ENCODE measurements around the gene CLASP1.
"Not testable (repeated sequence)": the region's sequence is repeated elsewhere in the genome, so short reads cannot be mapped to it uniquely, and the experiment has no call there.

Gene CLASP1

DNA sequence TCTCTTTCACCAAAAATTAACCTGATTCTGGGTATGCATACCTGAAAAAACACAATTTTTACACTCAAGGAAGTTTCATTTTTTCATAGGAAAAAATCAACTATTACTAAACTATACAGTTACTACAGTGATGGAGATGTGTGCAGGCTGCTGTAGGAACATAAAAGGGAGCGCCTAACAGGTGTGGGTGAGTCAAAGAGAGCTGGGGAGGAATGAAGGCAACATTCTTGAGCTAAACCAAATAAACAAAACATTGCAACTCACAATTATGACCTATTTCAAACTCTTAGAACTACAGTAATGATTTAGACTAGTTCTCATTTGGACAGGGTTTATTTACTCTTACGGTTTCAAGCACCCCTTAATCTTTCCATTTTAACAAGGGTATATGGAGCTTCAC is 13.4 kb upstream of the CLASP1 start:
- no peak for DNase-seq (ENCODE audit: low read depth in 2 of 2)

DNA sequence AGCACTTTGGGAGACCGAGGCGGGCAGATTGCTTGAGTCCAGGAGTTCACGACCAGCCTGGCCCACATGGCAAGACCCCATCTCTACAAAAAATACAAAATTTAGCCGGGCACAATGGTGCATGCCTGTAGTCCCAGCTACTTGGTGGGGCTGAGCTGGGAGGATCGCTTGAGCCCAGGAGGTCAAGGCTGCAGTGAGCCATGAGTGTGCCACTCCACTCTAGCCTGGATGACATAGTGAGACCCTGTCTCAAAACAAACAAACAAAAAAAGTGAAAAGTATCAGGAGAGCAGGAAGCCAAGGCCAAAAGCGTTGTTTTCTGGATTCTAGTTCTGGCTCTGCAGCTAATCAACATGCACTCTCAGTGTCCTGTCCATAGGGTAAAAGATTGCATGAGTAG is 10.7 kb upstream of the CLASP1 start:
- no peak for DNase-seq (ENCODE audit: low read depth in 2 of 2)

DNA sequence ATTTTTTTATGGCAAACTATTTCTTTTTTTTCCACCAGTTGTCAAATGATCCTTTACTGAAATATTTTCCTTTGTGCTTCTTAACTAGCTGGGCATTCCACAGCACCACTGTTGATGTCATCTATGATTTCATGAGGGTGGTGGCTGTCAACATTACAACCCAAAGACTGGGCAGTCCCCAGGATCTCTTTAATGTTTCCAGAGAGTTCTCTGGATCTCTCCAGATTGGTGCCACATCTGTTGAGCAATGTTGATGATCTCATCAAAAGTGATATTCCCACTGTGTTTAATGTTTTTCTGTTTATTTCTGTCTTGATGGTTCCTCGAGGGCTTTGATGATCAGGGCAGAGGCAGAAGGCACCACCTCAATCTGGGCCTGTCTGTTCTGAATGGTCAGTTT is 9.1 kb upstream of the CLASP1 start:
- not testable (repeated sequence) for DNase-seq (ENCODE audit: low read depth in 2 of 2)

DNA sequence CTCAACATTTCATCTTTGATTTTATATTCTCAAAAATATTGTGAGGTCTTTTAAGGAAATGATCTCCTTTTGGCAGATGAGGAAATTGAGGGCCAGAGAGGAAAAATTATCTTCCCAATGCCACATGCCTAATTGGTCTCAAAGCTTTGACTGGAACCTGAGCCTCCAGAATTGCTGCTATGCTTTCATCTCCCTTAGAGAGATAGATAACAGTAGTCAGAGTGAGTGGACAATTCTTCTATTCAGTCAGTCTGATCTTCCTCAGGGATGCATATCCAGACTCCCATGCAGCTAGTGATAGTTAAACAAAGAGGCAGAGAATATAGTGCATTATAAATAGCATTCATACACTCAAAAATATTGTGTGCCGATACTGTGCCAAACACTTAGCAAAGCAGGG is 3.8 kb upstream of the CLASP1 start:
- DNase-seq (ENCODE audit: low read depth in 2 of 2), result no peak

DNA sequence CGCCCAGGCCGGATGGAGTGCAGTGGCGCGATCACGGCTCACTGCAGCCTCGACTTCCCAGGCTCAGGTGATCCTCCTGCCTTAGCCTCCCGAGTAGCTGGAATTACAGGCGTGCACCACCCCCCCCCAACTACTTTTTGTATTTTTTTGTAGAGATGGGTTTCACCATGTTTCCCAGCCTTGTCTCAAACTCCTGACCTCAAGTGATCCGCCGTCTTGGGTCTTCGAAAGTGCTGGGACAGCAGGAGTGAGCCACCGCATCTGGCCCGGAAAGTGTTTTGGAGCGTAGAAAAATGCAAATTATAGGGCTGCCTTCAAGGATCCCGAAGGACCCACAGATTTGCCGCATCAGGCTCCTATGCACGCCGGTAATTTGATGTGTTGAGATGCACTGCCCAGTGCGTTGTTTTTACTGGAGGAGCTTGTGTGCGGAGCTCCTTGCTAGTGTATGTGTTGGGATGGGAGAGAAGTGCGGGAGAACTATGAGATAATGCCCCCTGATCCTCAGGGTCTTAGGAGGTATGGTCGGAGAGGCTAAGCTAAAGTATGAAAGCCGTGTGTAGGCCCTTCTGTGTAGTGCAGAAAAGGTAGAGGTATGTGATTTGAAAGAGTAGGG is 1.2 kb upstream of the CLASP1 start:
- no peak for DNase-seq (ENCODE audit: low read depth in 2 of 2)

DNA sequence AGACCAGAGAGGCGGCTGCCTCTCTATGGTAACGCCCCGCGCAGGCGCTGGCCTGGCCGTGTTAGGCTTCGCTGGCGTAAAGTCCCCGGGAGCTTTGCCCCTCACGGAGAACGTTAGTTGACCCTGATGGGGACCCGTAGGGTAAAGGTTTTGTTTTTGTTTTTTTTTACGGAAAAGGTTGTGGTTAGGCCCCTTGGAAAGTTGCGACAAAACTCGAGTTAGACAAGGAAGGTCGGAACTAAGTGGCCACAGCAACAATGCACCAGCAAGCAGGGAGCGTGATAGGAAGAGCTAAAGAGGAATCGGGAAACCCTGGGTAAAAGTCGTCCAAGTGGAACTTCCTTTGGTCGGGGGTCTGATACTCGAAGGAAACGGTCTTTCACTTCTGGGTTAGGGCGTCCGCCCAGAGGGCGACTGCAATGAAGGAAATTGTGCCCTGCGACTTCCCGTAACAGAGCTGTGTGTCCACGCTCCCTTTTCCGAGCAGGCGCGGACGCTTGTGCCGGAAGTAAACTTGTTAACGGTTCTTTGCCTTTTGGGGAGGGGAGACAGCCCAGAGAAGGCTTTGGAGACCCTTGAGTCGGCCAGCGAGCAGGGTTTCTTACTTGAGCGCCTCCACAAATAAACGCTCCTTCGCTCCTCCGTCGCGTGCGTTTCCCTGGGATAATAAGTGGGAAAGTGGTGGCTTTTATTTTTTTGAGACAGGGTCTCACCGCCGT is 493 bp upstream of the CLASP1 start:
- DNase-seq (ENCODE audit: low read depth in 2 of 2), result peak; percentile 93 to 95

DNA sequence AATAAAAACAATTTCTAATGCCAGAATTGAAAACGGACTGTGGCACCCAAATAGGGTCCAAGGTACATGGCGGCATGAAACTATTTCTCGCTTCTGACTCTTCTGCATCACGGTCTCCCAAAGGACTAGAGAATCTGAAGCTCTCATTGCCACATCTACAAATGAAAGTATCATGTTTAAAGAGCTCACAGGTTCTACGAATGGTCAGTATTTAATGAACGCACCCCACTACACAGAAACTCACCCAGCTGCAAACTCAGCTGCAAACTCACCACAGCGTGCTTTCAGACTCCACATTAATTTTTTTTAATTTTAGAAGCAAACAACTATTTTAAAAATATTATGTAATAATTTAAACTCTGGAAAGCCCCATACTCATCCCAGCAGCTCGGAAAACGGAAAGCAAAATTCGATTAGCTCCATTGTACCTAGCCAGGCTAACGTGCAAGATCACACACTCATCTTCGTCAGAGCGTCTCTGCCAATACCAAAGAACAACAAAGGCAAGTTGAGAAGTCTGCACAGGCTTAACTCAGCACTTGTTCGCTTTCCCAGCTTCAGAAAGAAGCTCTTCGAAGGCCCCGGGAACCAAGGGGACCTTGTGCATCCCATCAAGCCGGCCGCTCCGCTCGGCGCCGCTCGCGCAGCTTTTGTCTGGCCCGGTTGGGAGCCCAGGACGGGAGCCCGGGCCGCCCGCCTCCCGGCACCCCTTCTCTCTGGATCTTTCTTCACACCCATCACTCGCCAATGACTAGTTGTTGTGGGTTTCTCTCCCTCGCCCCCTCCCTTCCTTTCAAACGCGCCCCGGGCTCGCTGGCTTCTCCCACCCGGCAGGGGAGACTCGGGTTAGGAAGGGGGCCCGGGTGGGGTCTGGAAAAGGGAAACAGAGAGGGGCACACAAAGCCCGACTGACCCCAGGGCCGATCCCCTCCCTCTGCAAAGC is 785 bp downstream of the CLASP1 start:
- peak in 1 of 2 donors; percentile 17 for DNase-seq (ENCODE audit: low read depth in 2 of 2)

DNA sequence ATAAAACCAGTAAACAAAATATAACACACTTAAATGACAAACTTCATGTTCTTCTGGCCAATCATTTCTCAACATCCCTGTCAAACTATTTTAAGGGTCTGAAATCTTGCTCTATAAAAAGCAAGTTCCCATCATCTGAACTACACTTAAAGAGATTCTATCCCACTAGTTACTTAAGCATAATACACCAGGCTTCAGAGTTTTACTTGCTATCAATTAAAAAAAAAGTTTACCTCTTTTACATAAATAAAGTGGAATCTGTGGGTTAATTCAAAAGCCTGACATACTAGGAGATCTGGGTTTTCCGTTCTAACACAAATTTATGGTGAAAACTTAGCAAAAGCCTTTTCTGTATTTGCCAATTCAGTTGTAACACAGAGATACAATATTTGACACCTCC is 1.9 kb downstream of the CLASP1 start:
- no peak for DNase-seq (ENCODE audit: low read depth in 2 of 2)

DNA sequence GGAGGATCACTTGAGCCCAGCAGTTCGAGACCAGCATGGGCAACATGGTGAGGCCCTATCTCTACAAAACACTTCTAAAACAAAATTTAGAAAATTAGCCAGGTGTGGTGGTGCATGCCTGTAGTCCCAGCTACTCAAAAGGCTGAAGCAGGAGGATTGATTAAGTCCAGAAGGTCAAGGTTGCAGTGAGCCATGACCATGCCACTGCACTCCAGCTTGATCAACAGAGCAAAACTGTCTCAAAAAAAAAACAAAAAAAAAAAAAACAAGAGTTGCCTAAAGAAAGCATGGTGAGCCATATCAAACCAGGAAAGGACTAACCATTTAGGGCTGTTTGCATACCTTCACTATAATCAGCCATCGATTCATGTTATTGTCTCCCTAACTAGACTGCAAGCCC is 4.5 kb downstream of the CLASP1 start:
- no peak for DNase-seq (ENCODE audit: low read depth in 2 of 2)

DNA sequence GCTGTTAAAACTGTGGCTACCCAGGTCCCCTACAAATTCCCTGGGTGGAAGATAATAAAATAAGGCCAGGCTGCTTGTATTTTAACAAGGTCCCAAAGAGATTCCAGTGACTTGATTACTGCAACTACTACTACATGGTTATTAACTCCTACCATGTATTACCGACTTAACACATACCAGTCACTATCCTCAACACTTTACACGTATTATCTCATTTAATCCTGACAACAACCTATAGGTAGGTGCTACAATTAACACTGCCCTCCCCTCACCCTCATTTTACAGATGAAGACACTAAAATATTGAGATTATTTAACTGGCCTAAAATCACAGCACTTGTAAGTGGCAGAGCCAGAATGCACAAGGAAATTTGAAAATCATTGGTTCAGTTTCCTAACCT is 5.4 kb downstream of the CLASP1 start:
- DNase-seq (ENCODE audit: low read depth in 2 of 2), result no peak

DNA sequence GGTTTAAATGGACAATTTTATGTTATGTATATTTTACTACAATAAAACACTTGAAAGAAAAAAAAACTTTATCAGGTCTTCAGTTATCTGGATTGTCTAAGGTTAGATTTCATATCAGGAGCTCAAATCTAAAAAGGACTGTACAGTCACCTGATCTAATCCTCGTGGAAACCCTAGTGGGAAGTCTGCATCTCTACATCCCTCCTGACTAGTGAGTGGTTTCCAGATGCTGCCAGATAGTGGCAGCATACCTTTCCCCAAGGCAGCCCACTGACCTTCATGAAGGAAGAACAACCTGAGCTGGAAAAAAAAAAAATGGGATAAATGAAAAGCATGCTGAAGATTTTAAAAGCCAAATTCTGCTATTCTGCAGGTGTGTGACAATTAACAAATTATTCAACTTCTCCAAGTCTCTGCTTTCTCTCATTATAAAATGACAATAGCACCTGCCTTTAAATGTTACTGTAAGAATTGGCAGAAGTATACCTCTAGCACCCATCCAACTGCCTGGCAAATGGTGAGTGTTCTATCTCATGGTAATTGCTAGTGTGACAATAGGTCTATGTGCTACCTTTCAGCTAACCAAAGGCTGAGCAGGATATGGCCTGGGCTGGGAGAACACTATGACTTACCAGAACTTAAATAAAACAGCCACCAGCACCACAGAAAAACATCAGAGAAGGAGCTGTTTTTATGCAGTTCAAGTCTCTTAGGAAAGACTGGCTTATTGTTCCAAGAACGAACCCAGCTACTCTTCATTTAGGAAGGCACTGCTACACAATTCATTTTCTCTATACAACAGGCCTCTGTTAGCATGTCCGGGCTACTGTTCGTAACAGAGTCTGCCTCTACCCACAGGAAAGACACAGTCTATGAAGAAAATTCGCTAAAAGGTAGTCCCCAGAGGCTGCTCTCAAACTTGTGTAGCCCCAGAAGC is 8.6 kb downstream of the CLASP1 start:
- no peak for DNase-seq (ENCODE audit: low read depth in 2 of 2)

DNA sequence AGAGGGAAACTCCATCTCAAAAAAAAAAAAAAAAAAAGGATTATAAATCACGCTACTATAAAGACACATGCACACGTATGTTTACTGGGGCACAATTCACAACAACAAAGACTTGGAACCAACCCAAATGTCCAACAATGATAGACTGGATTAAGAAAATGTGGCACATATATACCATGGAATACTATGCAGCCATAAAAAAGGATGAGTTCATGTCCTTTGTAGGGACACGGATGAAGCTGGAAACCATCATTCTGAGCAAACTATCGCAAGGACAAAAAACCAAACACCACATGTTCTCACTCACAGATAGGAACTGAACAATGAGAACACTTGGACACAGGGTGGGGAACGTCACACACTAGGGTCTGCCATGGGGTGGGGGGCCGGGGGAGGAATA is 9.4 kb downstream of the CLASP1 start:
- DNase-seq (ENCODE audit: low read depth in 2 of 2), result not testable (repeated sequence)

DNA sequence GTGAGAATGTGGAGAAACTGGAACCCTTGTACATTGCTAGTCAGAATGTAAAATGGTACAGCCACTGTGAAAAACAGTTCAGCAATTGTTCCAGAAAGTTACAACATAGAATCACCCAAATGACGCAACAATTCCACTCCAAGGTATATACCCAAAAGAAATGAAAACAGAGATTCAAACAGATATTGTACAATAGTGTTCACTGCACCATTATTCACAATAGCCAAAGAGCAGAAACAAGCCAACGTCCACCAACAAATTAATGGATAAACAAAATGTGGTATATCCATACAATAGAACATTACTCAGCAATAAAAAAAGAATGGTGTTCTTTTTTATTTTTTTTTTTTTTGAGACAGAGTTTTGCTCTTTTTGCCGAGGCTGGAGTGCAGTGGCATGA is 10.9 kb downstream of the CLASP1 start:
- no peak for DNase-seq (ENCODE audit: low read depth in 2 of 2)

DNA sequence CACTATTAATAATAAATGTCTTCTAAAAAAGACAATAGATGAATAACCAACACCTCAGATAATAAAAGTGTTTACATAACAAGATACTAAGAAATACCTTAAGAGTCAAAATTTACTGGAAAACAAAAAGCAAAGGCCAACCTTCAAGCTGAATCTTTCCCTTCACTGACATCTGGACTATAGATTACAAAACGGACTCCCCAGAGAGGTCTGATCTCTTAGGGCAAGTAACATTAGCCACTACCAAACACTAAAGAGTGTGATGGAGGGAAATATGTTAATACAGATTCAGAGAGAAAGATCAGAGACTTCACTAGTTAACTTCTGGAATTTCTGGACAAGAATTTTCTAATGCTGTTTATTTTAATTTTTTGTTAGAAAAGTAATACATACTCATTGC is 13.9 kb downstream of the CLASP1 start:
- DNase-seq (ENCODE audit: low read depth in 2 of 2), result no peak

DNA sequence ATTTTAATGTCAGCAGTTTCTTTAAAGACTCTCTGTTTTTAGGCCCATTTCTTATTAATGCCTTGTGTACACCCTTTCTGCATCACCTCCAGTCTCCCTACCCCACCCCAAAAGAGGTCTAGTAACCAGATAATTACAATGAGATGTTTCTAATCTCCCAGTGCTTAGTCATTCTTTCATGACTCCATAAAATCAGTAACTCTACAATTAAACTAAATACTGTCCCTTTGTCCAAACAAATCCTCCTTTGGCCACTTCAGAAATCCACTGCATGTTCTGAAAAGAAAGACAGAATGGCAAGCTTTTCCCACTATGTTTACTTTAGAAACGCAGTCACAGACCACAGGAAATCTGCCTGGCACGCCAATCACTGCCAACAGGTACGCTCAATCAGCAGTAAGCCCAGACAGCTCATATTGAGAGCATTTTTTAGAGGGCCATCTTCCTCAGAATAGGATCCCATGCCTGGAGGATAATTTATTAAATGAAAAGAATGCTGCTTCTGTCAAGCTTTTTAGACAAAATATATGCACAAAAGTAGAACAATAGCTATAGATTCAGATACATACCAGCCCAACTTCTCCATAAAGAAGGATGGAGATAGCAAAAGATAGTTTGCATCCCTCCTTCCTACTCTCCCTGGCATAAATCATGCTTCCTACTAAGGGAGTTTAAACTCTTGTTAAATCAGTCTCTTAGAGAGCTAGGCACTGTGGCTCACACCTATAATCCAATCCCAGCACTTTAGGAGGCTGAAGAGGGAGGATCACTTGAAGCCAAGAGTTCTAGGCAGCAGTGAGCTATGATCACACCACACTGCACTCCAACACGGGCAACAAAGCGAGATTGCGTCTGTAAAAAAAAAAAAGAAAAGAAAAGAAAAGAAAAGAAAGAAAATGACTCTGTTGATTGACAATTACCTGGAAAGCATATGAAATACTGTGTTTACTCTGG is 14.6 kb downstream of the CLASP1 start:
- DNase-seq (ENCODE audit: low read depth in 2 of 2), result no peak

DNA sequence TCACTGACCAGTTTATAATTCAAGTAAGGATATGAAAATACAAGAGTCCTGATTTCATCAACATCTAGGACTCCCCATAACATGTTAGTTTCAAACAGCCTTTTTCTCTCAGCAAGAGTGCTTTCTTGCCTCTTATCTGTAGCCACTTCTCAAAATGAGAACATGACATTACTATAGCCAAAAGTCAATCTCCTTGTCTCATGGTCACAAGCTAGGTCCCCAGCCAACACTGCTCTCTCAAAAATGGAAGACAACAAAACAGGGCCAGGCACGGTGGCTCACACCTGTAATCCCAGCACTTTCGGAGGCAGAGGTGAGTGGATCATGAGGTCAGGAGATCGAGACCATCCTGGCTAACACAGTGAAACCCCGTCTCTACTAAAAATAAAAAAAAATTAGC is 15.8 kb downstream of the CLASP1 start:
- no peak for DNase-seq (ENCODE audit: low read depth in 2 of 2)

DNA sequence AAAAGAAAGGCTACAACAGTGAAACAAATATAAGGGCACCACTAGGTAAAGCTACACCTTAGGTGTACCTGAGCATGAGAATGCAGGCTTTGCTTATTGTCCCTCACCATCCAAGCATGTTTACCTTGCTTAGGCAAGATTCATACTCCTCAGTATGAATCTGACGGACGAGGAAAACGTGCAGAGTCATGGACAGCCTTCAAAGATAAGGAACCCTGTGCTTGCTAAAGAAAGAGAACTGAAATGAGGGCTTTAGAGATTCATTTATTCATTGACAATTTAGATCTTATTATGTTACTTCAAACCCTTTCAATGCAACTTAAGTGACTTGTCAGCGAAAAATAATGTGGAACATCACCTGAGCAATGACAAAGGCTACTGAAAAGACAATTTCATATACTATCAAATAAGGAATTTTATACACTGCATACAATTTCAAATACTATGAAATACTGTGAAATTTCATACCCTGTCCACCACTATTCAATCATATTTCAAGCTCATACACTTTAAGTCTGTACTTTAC is 21.7 kb downstream of the CLASP1 start:
- DNase-seq (ENCODE audit: low read depth in 2 of 2), result no peak

DNA sequence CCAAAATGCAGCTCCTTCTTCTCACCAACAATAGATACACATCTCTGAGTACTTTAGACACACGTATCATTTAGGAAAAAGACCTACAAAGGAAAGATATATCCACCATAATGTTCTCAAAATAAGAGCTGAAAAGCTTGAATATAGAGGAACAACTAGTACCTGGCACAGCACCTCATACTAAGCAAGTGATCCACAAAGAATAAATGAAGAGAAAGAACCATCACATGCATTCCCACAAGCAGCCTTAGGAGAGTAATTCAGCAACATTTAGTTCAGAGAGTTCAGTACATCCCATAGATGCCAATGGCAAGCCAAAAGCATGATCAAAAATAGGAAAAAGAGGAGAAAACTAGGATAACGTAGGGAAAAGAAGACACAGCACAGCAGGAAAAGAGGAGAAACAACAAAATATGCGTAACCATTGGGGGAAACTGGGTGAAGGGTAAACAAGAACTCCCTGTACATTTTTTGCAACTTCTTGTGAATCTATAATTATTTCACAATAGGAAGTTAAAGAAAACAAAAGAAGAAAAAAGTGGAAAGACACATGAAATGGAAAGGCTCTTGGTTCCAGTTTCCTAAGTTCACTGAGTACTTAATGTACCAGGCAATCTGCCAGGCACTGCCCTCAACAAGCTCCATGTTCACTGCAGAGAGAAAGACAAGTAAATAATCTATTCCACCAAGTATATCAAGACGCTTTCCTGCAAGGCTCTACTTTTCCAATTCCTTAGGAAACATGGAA is 22.3 kb downstream of the CLASP1 start:
- no peak for DNase-seq (ENCODE audit: low read depth in 2 of 2)

DNA sequence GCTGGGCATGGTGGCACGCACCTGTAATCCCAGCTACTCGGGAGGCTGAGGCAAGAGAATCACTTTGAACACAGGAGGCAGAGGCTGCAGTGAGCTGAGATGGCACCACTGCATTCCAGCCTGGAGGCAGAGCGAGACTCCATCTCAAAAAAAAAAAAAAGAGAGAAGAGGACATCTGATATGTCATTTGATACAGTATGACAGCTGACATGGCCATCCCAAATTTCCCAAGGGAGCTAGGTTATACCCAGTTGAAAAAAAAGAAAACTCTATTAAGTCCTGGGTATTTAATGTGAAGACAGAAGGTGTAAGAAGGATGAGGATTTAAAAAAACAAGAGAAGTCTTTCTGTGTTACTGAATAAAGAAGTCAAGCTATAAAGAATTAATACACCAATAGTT is 23.3 kb downstream of the CLASP1 start:
- no peak for DNase-seq (ENCODE audit: low read depth in 2 of 2)

All from stimulated activated CD8-positive, alpha-beta memory T cell treated with anti-CD3 and anti-CD28 coated beads, Interleukin-7, amount 100 ng/mL, for 4 hours (primary cell).